HG03159 (cell line): ENCODE measurements around the gene FA2H.
A peak's percentile ranks its signal among the peaks of the same experiment; 100 is the strongest.
"Not testable (repeated sequence)": the region's sequence is repeated elsewhere in the genome, so short reads cannot be mapped to it uniquely, and the experiment has no call there.

ENCODE experiments used
- ATAC-seq: cut with Tn5 transposase; IDR thresholded peaks from one replicate; pipeline ENCODE4 v1.9.1; 2021; ENCODE audit warnings: mild to moderate bottlenecking, moderate library complexity; ENCODE audit not compliant: unreplicated experiment

The FA2H gene

GRCh38 chr16:74725651-74726455, 48.8 kb downstream of the FA2H start:
- ATAC-seq: no peak

DNA sequence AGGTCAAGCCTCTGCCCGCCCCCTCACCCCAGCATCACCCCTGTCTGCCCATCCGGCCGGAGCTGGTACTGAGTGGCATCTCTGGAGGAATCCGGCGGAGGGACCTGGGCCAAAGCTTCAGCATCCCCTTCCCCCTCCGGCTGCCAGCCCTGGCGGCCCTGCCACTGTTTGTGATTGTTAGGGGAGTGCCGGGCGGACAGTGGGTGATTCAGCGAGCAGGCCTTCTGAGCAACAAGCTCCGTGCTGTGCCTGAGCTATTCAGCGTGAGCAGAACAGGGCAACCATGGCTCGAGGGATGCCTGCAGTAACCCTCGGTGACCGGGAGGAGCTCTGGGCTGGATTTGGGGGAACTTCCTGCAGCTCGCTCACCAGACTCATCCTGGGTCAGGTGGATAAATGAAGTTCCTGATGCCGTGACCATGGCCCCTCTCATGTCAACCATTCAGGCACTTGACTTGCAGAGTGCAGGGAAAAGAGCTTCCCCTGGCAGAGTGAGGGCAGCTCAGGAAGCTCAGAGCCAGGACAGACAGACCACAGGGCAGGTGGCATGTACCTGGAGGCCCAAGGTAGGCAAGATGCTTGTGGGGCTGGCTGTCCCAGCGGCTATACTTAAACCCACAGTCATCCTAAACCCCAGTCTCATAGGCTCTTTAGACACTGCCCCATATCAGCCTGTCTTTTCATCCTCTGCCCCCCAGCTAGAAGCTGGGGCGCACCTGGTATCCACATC, 49.6 kb downstream of the FA2H start:
- ATAC-seq: no peak

DNA sequence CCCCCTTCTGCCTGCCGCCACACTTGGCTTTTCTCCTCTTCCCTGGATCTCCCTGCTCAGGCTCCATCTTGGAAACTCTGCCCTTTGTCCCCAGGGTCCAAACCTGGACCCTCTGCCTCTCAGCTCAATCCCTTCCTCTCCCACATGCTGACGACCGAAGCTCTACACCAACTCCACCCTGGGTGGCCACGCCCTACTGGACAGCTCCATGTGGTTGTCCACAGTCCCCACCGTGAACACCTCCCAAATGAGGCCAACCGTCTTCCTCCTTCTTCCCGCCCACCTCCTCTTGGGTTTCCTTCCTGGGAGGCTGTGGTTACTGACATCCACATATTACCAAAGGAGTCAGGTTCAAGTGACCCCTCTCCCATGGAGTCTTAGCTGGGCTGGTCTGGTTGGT, 51.4 kb downstream of the FA2H start:
- no peak for ATAC-seq

GRCh38 chr16:74722156-74722555, 52.5 kb downstream of the FA2H start:
- not testable (repeated sequence) for ATAC-seq

DNA sequence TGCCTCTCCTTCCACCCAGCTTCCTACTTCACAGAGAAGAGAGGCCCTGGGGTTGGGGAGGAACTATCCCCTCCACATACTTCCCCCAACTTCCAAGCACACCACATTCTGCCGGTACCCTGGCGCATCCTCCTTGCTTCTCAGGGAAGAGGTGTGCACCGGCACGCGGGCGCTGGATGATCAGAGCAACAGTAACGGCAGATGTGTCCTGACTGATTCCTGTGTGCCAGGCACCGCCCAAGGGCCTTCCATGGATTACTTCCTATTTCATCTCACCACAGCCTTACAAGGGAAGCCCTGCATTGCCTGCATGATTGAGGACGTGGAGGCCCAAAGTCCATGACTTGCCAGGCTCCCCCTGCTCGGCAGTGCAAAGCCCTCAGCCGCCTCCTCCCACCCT, 52.9 kb downstream of the FA2H start:
- no peak for ATAC-seq

DNA sequence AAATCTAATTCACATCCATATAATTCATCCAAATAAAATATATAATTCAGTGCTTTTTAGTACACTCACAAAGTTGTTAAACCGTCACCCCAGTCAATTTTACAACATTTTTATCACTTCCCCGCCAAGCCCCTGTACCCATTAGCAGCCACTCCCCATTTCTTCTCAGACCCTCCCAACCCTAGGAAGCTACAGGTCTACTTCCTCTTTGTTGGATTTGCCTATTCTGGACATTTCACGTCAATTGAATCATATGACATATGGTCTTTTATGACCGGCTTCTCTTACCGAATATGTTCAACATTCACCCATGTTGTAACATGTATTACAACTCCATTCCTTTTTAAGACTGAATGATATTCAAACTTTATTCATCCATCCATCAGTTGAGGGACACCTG, 54.0 kb downstream of the FA2H start:
- no peak for ATAC-seq

- no peak for ATAC-seq
Observed at GRCh38 chr16:74718741-74719610, 55.6 kb downstream of the FA2H start.

- ATAC-seq: no peak
Observed at GRCh38 chr16:74718140-74718539, 56.5 kb downstream of the FA2H start.

DNA sequence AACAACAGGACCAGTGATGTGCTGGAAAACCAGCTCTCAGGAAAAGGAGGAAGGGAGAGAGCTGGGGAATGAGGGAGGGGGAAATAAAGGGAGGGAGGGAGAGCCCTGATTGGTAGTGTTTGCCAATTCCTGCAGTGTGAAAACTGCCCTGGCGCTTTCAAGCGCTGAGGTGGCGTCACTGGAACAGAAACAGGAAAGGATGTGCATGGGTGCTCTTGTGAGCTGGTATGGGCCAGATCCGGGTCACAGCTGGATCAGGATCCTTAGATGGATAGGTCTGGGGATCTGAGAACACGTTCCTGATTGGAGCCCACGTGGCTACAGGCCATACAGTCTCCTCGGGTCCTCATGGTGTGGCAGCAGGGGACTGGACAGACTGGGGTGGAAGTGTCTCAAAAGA, 57.3 kb downstream of the FA2H start:
- ATAC-seq: no peak

GRCh38 chr16:74716355-74716754, 58.3 kb downstream of the FA2H start:
- ATAC-seq: no peak

- no peak for ATAC-seq
Observed at GRCh38 chr16:74713876-74714275, 60.7 kb downstream of the FA2H start.

- ATAC-seq: no peak
Observed at GRCh38 chr16:74713325-74713724, 61.3 kb downstream of the FA2H start.

GRCh38 chr16:74711938-74712337, 62.7 kb downstream of the FA2H start:
- ATAC-seq: no peak

DNA sequence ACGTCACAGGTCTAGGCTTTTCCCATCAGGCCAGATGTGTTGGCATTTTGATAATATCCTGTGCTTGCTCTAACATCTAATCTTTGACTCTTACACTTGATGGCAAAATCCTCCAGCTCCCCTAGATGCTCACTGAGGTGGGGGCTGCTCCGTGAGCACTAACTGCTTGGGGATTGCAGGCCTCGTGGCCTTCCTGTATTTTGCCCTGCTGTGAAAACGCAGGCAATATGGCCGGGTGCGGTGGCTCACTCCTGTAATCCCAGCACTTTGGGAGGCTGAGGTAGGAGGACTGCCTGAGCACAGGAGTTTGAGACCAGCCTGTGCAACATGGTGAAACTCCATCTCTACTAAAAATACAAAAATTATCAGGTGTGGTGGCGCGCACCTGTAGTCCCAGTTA, 64.2 kb downstream of the FA2H start:
- no peak for ATAC-seq

GRCh38 chr16:74709441-74709877, 65.2 kb downstream of the FA2H start:
- peak; percentile 79 for ATAC-seq

- peak; percentile 49 for ATAC-seq
Observed at GRCh38 chr16:74700438-74701225, 74.0 kb downstream of the FA2H start, which contains the start of gene MLKL. Gene MLKL, minus strand, starts transcription at chr16:74700862. Its CDS starts 5,105 bp downstream, at chr16:74695757.

GRCh38 chr16:74700116-74700437, 74.5 kb downstream of the FA2H start:
- no peak for ATAC-seq

GRCh38 chr16:74699666-74700065, 75.0 kb downstream of the FA2H start:
- ATAC-seq: no peak

DNA sequence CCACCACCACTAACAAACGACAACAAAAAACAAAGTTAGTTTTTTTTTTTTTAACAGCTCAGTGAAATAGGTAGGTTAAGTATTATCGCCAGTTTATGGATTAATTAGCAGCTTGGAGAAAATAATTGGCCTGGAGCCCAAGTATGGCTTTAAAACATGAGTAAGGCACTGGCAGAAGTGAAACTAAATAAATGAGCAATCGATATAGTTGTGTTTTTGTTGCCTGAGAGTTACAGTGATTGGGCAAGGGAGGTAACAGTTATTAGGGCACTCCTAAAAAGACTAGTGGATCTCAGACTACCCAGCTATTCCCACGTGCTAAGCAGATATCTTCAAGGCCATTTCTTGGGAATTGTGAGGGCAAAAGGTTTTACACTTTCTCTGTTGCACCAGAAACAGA, 76.4 kb downstream of the FA2H start:
- ATAC-seq: no peak
